WTC11 (cell line): ENCODE results near the gene DNAH5.

Experiments used
- ATF2 ChIP-seq: sonication (generic); formaldehyde crosslinking; IDR thresholded peaks from 2 replicates; pipeline ENCODE4 v1.8.1; 2022; ENCODE audit warnings: low read depth, missing genetic modification reagents, borderline replicate concordance
- CTCF ChIP-seq: fragments of 200-600 bp; IDR thresholded peaks from 2 replicates; pipeline ENCODE4 v1.8.0; 2022; ENCODE audit warnings: antibody characterized with exemption
- FOXK1 ChIP-seq: sonication (generic); formaldehyde crosslinking; IDR thresholded peaks from 2 replicates; pipeline ENCODE4 v1.8.0; 2022; ENCODE audit warnings: mild to moderate bottlenecking, moderate library complexity, missing genetic modification reagents
- GABPB1 ChIP-seq: sonication (generic); formaldehyde crosslinking; IDR thresholded peaks from 2 replicates; pipeline ENCODE4 v1.8.1; 2023; ENCODE audit warnings: mild to moderate bottlenecking, missing genetic modification reagents
- NR3C1 ChIP-seq: sonication (generic); formaldehyde crosslinking; conservative IDR thresholded peaks from 2 replicates; pipeline ENCODE4 v1.8.1; 2023; ENCODE audit warnings: low read depth, mild to moderate bottlenecking, missing genetic modification reagents
- TF ChIP-seq, protein P1 (sequence below): sonication (generic); formaldehyde crosslinking; IDR thresholded peaks from 2 replicates; pipeline ENCODE4 v1.8.1; 2022; ENCODE audit warnings: missing genetic modification reagents, borderline replicate concordance

- no peak for TF ChIP-seq NR3C1 (CRISPR knock-in tag)
- TF ChIP-seq GABPB1 (CRISPR knock-in tag): no peak
- TF ChIP-seq CTCF: no peak
- TF ChIP-seq ATF2 (CRISPR knock-in tag): no peak
- TF ChIP-seq, protein P1, sequence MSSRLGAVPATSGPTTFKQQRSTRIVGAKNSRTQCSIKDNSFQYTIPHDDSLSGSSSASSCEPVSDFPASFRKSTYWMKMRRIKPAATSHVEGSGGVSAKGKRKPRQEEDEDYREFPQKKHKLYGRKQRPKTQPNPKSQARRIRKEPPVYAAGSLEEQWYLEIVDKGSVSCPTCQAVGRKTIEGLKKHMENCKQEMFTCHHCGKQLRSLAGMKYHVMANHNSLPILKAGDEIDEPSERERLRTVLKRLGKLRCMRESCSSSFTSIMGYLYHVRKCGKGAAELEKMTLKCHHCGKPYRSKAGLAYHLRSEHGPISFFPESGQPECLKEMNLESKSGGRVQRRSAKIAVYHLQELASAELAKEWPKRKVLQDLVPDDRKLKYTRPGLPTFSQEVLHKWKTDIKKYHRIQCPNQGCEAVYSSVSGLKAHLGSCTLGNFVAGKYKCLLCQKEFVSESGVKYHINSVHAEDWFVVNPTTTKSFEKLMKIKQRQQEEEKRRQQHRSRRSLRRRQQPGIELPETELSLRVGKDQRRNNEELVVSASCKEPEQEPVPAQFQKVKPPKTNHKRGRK (CRISPR knock-in tag): no peak
- no peak for TF ChIP-seq FOXK1 (CRISPR knock-in tag)
Measured at GRCh38 chr5:13878357-13878756, 66.1 kb downstream of the DNAH5 start.
